Thyroid gland (tissue), 4 donors: ENCODE results near the gene ERP29. TPM values are rescaled to one million over a fixed set of nuclear protein-coding genes. Genes with fewer than 3 reads are reported as not detected.

Experiments used
- DNase-seq, 2 donors: peaks; one replicate each; pipeline ENCODE4 v3.0.0-alpha.2; 2019
- H3K27ac ChIP-seq, 3 donors: fragments of 200-600 bp; sonication (generic); 1 replicate in 2 of 3; 2 replicates in 1 of 3; pipeline ENCODE4 v1.5.1; 2016 to 2019; ENCODE audit warnings: mild to moderate bottlenecking in 1 of 3, moderate library complexity in 1 of 3
- H3K27me3 ChIP-seq: fragments of 200-600 bp; sonication (generic); one replicate; pipeline ENCODE4 v1.5.1; 2019
- H3K36me3 ChIP-seq, 2 donors: fragments of 200-600 bp; sonication (generic); one replicate each; pipeline ENCODE4 v1.5.1; 2016 to 2019
- H3K4me1 ChIP-seq, 2 donors: fragments of 200-600 bp; sonication (generic); one replicate each; pipeline ENCODE4 v1.5.1; 2017 to 2019
- H3K4me3 ChIP-seq, 3 donors: fragments of 200-600 bp; sonication (generic); replicated peaks in 1 of 3; 1 replicate in 2 of 3; 2 replicates in 1 of 3; pipeline ENCODE4 v1.5.1; 2016; ENCODE audit warnings: mild to moderate bottlenecking in 1 of 3
- H3K9me3 ChIP-seq: fragments of 200-600 bp; sonication (generic); one replicate; pipeline ENCODE4 v1.5.1; 2017
- CTCF ChIP-seq, 6 experiments: fragments of 200-600 bp in 3 of 6; fragments of 450-650 bp in 3 of 6; sonication (generic) in 3 of 6; IDR thresholded peaks; one replicate each; pipeline ENCODE4 v1.5.1; 2016 to 2019; ENCODE audit warnings: antibody characterized with exemption in 6 of 6, mild to moderate bottlenecking in 2 of 6, inconsistent platforms in 1 of 6, moderate library complexity in 1 of 6
- POLR2A ChIP-seq, 2 donors: fragments of 450-650 bp; IDR thresholded peaks; one replicate each; pipeline ENCODE4 v1.6.1; 2017; ENCODE audit warnings: antibody characterized with exemption in 2 of 2, mild to moderate bottlenecking in 2 of 2, moderate library complexity in 1 of 2
- WGBS, 2 donors: methylation state at CpG; one replicate each; pipeline ENCODE4 v1.1.5; 2017; 5-methylcytosine and 5-hydroxymethylcytosine counted together
- intact Hi-C: fragments of 100-400 bp; cut with DNase I; formaldehyde crosslinking; loops from one replicate; pipeline ENCODE4 v1.15.1; 2023
- total RNA-seq, 4 donors: library from RNA; depleted of rRNA; stranded (reverse); fragments of >200 nt; gene quantifications; one replicate each; pipeline ENCODE4 v1.2.3, GENCODE V29; 2016

ERP29 gene
- total RNA-seq, 4 donors from 2014 or later = 66.1 to 93.3 (median 80.7) TPM

GRCh38 chr12:112017041-112017440 is 3.8 kb downstream of the ERP29 start:
- no peaks in the 10 kb centered on the region for H3K9me3 ChIP-seq
- intact Hi-C loops = loop anchor here (5.0 to 10.0 kb wide), 2 partner anchors 70 to 172 kb away; partner anchors contain the start of gene MAPKAPK5
- WGBS, 2 donors = 71 to 83% methylated on average over 1 of the region's 1 CpG
- no peak overlapping the region for H3K4me3 ChIP-seq
- H3K36me3 ChIP-seq = peaks cover 0 to 9% of the 10 kb centered on the region in 2 donors
- DNase-seq = no peak
- H3K4me1 ChIP-seq = peaks cover 13 to 22% of the 10 kb centered on the region in 2 donors
- no peaks in the 10 kb centered on the region for H3K27me3 ChIP-seq
- TF ChIP-seq POLR2A (IDR thresholded peaks at IDR 0.05) = no peak
- no peak for TF ChIP-seq CTCF (IDR thresholded peaks at IDR 0.05)
- no peak overlapping the region for H3K27ac ChIP-seq

- peaks cover 0 to 25% of the 10 kb centered on the region in 2 donors for H3K36me3 ChIP-seq
- no peak overlapping the region for H3K27ac ChIP-seq
- intact Hi-C loops = loop anchor here (5.0 to 10.0 kb wide), 2 partner anchors 71 to 174 kb away; partner anchors contain the start of gene MAPKAPK5
- no peaks in the 10 kb centered on the region for H3K27me3 ChIP-seq
- TF ChIP-seq CTCF (IDR thresholded peaks at IDR 0.05) (no peak), POLR2A (IDR thresholded peaks at IDR 0.05) (no peak)
- DNase-seq = no peak
- H3K4me1 ChIP-seq = peaks cover 9 to 19% of the 10 kb centered on the region in 2 donors
- 90 to 91% methylated on average over 2 of the region's 2 CpGs for WGBS, 2 donors
- H3K9me3 ChIP-seq = no peaks in the 10 kb centered on the region
- no peak overlapping the region for H3K4me3 ChIP-seq
These were observed 5.5 kb downstream of the ERP29 start for GRCh38 chr12:112018571-112019237.

- peaks cover 0 to 30% of the 10 kb centered on the region in 2 donors for H3K36me3 ChIP-seq
- intact Hi-C loops = no loop called here
- H3K9me3 ChIP-seq = no peaks in the 10 kb centered on the region
- no peaks in the 10 kb centered on the region for H3K27me3 ChIP-seq
- no peak for DNase-seq
- 92 to 94% methylated on average over 8 of the region's 8 CpGs for whole genome bisulfite sequencing, 2 donors
- no peak overlapping the region for H3K4me3 ChIP-seq
- peaks cover 0 to 10% of the 10 kb centered on the region in 2 donors for H3K4me1 ChIP-seq
- TF ChIP-seq CTCF (IDR thresholded peaks at IDR 0.05) (no peak), POLR2A (IDR thresholded peaks at IDR 0.05) (no peak)
- H3K27ac ChIP-seq = no peak overlapping the region
These were observed 7.8 kb downstream of the ERP29 start for GRCh38 chr12:112020947-112021457.

- no peak overlapping the region for H3K4me3 ChIP-seq
- peaks cover 0 to 30% of the 10 kb centered on the region in 2 donors for H3K36me3 ChIP-seq
- H3K27me3 ChIP-seq = no peaks in the 10 kb centered on the region
- intact Hi-C loops = no loop called here
- TF ChIP-seq CTCF (IDR thresholded peaks at IDR 0.05) (no peak), POLR2A (IDR thresholded peaks at IDR 0.05) (no peak)
- no peak overlapping the region for H3K27ac ChIP-seq
- no peak for DNase-seq
- no peaks in the 10 kb centered on the region for H3K9me3 ChIP-seq
- 66 to 80% methylated on average over 11 of the region's 11 CpGs for WGBS, 2 donors
- peaks cover 0 to 1% of the 10 kb centered on the region in 2 donors for H3K4me1 ChIP-seq
These were observed 9.2 kb downstream of the ERP29 start for GRCh38 chr12:112022241-112023016.
